GM12891 (cell line): ENCODE measurements around the gene TMEM132D.

Source experiments
- PAX5 ChIP-seq: IDR thresholded peaks from 2 replicates; pipeline ENCODE4 v1.6.1; 2011; ENCODE audit warnings: low read length, moderate library complexity, mild to moderate bottlenecking; ENCODE audit not compliant: insufficient read depth, severe bottlenecking
- POLR2A ChIP-seq: IDR thresholded peaks from 2 replicates; pipeline ENCODE4 v1.6.1; 2011; ENCODE audit warnings: low read depth, low read length, control low read depth
- POLR2AphosphoS5 ChIP-seq: IDR thresholded peaks from 2 replicates; pipeline ENCODE4 v1.6.1; 2011; ENCODE audit warnings: low read depth, low read length, control low read depth
- TAF1 ChIP-seq: IDR thresholded peaks from 2 replicates; pipeline ENCODE4 v1.6.1; 2011; ENCODE audit warnings: low read depth, low read length, control low read depth

GRCh38 chr12:129840145-129840884 lies 63.5 kb downstream of the TMEM132D start:
- TF ChIP-seq PAX5 (no peak), TAF1 (no peak), POLR2AphosphoS5 (no peak), POLR2A (no peak)
